Measurements from ENCODE around the gene FAM3D. TPM values are rescaled to one million over a fixed set of nuclear protein-coding genes. Genes with fewer than 3 reads are reported as not detected.
"Not testable (repeated sequence)": the region's sequence is repeated elsewhere in the genome, so short reads cannot be mapped to it uniquely, and the experiment has no call there.

The FAM3D gene
- total RNA-seq, 1 donor from 2014 or later = not detected

GRCh38 chr3:58688574-58688973 is 22.0 kb upstream of the FAM3D start:
- ATAC-seq (ENCODE audit: poor library complexity) (no peak), DNase-seq (no peak)
- intact Hi-C loops (cut with DNase I) = no loop called here

DNA sequence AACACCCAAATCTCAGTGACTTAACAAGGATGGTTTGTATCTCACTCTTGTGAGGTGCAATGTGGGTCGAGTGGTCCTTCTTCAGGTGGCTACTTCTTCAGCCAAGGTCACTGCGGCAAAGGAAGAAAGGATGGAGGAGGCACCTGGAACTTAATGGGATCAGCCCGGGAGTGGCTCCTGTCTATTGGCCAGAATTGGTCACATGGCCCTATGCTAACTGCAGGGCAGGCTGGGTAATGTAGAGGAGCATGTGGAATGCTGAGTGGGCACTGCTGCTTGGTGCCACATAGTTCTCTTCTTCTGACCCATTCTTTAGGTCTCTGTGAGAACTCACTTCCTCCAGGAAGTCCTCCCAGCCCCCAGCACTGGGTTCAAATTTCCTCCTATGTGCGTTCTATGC is 20.3 kb upstream of the FAM3D start:
- DNase-seq = no peak
- intact Hi-C loops (cut with DNase I) = no loop called here

GRCh38 chr3:58685641-58686040 is 19.1 kb upstream of the FAM3D start:
- ATAC-seq (ENCODE audit: poor library complexity) (no peak), DNase-seq (no peak)
- intact Hi-C loops (cut with DNase I) = no loop called here

More for the DNA sequence above, 20.3 kb upstream of the FAM3D start:
- ATAC-seq (ENCODE audit: poor library complexity) = no peak

GRCh38 chr3:58683466-58683865 is 16.9 kb upstream of the FAM3D start:
- no peak for DNase-seq
- ATAC-seq (ENCODE audit: poor library complexity) = no peak
- intact Hi-C loops (cut with DNase I) = no loop called here

DNA sequence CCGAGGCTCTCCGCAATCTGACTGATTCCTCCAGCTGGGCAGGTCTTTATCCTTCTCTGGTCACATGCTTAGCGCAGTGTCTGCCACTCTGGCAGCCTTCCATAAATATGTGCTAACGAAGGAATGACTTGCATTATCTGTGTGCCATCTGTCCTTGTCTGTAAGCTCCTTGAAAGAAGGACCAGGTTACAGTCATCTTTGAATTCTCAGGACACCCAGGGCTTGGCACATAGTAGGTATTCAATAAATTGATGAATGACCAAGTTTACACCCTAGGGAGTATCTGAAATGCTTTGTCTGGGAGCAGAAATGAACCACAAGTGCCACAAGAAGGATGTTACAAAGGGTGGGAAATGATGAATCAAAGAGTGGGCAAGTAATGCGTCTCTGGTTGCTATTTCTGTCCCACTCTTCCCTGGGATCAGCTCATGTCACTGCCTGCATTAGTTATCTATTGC is 16.5 kb upstream of the FAM3D start:
- intact Hi-C loops (cut with DNase I) = no loop called here
- ATAC-seq (ENCODE audit: poor library complexity) (no peak), DNase-seq (no peak)

DNA sequence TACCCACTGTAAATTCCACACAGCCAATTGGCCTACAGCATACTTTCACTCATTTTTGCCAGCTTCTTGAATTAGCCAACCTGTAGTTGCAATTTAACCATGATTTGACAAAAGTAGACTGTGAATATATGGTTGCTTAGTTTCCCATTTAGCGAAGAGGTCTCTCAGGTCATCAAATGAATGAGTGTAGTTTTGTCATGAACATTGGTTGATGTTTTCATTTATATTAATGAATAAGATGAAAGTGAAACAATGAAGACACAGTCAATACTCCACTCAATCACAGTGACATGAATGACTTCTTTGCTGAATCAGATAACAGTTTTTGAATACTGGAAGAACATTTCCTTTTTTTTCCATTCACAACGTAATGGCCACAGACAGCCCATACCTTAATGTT is 15.3 kb upstream of the FAM3D start:
- intact Hi-C loops (cut with DNase I) = no loop called here
- ATAC-seq (ENCODE audit: poor library complexity) (no peak), DNase-seq (no peak)

DNA sequence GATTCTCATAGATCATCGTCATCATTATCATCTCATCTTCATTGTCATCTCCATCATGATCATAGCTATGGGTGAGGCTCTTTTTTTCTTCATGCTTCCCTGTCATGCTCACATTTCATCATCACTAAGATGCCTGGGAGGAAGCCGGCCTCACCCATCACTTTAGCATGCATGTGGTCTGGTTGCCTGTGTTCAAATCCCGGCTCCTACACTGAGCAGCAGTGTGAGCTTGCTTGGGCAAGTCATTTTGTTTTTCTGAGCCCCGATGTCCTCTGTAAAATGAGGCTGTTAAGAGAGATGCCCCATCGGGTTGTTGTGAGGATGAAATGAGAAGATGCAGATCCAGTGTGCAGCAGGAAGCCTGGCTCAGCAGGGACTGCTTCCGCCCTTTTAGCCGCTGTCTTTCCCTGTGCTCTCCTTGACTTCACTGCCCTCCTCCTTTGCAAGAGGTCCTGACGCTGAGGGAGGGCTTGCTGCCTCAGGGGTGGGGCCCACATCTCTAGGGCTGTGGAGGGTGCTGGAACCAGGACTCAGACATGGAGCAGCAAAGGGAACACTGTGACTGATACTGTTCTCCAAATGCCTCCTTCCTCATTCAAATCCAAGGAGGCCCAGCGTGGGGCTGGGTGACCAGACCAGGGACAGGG is 14.4 kb upstream of the FAM3D start:
- DNase-seq (no peak), ATAC-seq (ENCODE audit: poor library complexity) (no peak)
- intact Hi-C loops (cut with DNase I) = no loop called here

DNA sequence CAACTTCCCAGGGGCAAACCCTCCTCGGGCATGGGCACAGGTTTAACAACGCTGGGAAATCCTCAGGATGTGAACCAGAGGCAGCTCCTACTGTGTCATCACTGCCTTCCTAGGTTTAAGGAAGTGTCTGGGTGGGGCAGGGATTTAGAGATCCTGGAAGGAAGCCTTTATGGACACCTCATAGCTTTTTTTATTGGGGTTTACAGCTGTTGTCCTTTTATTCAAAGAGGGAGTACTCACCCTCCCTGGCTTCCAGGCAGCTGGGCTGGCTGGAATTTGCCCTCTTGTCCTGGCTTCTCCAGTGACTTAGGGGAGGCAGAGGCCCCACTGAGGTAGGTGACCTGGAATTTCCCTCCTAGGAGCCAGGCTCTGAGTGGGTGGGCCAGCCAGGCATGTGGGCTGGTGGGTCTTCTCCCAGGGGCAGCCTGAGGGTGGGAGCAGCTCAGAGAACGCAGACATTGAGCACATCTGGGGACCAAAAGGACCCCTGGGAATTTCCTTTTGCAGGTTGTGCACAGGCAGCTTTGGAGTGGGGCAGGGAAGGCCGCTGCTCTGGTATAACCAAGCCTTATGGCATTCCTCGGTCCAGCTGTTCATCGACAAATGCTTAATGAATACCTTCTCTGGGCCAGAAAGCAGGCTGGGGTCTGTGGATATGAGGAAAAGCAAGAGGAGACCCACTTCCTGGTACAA is 13.5 kb upstream of the FAM3D start:
- DNase-seq (no peak), ATAC-seq (ENCODE audit: poor library complexity) (no peak)
- intact Hi-C loops (cut with DNase I) = no loop called here

DNA sequence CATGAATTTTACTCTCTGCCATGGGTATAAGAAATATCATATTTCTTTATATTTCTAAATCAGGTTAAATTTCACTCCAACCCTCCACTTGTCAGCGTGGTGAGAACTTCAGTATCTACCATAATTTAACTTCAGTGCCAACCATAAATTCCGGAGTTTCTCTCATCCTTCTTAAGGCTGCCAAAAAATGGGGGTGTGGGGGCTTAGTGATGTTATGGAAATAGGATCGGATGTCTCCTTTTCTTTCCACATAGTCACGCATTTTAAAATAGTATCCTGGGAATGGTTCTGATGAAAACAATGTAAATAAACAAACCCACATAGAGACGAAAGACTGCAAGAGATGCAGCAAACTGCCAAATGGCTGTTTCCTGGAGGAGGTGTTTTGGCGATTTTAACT is 12.9 kb upstream of the FAM3D start:
- ATAC-seq (ENCODE audit: poor library complexity) (no peak), DNase-seq (no peak)
- intact Hi-C loops (cut with DNase I) = no loop called here

- ATAC-seq (ENCODE audit: poor library complexity); DNase-seq; intact Hi-C loops (cut with DNase I): not testable (repeated sequence)
Measured at GRCh38 chr3:58678177-58678970, 11.8 kb upstream of the FAM3D start.

GRCh38 chr3:58672880-58673279 is 6.3 kb upstream of the FAM3D start:
- no peak for ATAC-seq (ENCODE audit: poor library complexity)
- DNase-seq = no peak
- intact Hi-C loops (cut with DNase I) = no loop called here

- DNase-seq = no peak
- intact Hi-C loops (cut with DNase I) = no loop called here
- ATAC-seq (ENCODE audit: poor library complexity) = no peak
Measured at GRCh38 chr3:58672451-58672850, 5.9 kb upstream of the FAM3D start.

- no peak for ATAC-seq (ENCODE audit: poor library complexity)
- no peak for DNase-seq
- intact Hi-C loops (cut with DNase I) = no loop called here
Measured at GRCh38 chr3:58670506-58671135, 4.0 kb upstream of the FAM3D start.

DNA sequence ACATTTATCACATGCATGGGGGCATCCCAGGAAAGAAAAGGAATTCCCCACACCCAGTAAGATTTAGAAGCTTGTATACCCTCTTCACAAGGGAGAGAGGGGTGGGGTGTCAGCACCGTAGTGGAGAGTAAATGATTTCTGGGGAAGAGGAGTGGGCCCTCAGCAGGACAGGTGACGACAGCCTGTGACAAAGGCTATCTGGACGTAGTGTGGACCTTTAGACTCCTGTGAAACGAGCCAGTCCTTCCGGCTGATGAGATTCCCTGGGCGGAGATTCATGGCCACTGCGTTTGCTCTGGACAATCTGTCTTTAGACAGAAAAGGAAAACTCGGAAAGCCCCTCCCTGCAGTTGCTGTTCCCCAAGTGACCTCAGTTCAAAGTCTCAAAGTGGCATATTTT is 1.7 kb upstream of the FAM3D start:
- DNase-seq = no peak
- peak; percentile 25 for ATAC-seq (ENCODE audit: poor library complexity)
- intact Hi-C loops (cut with DNase I) = no loop called here

DNA sequence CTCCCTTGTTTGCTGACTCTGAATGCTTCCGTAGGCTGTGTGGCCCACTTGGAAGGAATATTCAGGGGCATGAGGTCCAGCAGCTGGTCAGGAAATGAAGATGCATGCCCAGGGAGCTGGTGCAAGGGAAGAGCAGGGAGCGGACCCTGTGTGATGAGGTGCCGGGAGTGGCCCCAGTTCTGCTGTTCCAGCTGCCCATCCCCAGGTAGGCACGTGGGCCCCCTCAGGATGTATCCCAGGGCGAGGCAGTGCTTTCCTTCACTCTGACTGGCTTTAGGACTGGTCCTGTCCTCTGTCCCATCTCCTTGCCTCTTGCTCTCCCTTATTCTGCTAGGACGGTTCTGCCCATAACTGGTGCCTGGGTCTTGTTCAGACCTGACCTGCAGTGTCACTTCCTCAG is 1.1 kb upstream of the FAM3D start:
- no peak for ATAC-seq (ENCODE audit: poor library complexity)
- no peak for DNase-seq
- intact Hi-C loops (cut with DNase I) = no loop called here

DNA sequence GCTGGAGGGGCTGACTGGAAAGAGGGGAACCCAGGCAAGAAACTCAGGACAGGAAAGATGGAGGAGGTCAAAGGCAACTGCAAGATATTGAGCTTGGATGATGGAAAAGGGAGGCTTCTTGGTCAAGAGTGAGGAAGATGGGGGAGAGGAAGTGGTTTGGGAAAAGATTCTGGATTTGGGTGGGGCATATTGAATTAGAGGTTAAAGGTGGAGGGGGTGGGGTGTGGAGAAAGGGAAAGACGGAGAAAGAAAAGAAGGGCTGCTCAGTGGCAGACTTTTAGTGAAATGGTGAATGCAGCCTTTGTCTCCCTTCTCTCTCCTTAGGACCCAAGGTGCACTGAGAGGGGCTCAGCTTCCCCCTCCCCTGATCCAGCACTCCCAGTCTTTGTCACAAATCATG is 655 bp upstream of the FAM3D start:
- no peak for DNase-seq
- intact Hi-C loops (cut with DNase I) = no loop called here
- no peak for ATAC-seq (ENCODE audit: poor library complexity)

DNA sequence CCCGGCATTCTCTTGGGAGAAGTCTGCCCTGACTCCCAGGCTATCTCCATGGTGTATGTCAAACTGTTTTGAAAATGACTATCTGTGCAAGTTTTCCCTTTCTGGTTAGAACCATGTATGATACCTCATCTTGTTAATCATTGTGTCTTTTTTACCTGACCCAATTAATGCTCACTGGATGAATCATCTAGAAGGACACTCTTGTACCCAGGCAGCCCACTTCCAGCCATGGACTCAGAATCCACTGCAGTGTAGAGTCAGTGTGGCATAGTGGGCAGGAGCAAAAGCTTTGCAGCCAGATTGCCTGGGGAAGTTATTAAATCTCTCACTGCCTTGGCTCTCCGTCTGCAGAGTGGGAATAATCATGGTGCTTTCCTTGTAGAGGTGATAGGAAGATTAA is 1.2 kb downstream of the FAM3D start:
- ATAC-seq (ENCODE audit: poor library complexity) = no peak
- DNase-seq = no peak
- intact Hi-C loops (cut with DNase I) = no loop called here

- ATAC-seq (ENCODE audit: poor library complexity) (no peak), DNase-seq (no peak)
- intact Hi-C loops (cut with DNase I) = no loop called here
Measured at GRCh38 chr3:58664611-58665010, 2.0 kb downstream of the FAM3D start.

GRCh38 chr3:58661836-58662420 is 4.6 kb downstream of the FAM3D start:
- intact Hi-C loops (cut with DNase I) = no loop called here
- no peak for DNase-seq
- ATAC-seq (ENCODE audit: poor library complexity) = no peak
